Activated CD8-positive, alpha-beta memory T cell treated with anti-CD3 and anti-CD28 coated beads, Interleukin-2, amount 50 U/mL, for 24 hours (primary cell): ENCODE data around the gene CAMKMT.
"Not testable (repeated sequence)": the region's sequence is repeated elsewhere in the genome, so short reads cannot be mapped to it uniquely, and the experiment has no call there.

Experiments
- DNase-seq: peaks from one replicate; pipeline ENCODE4 v3.0.0-alpha.2; 2020; ENCODE audit errors: extremely low read depth

Gene CAMKMT

GRCh38 chr2:44360749-44361329, 908 bp upstream of the CAMKMT start:
- DNase-seq = no peak

GRCh38 chr2:44362207-44363015, 664 bp downstream of the CAMKMT start:
- DNase-seq = peak; percentile 27

GRCh38 chr2:44364604-44365003, 2.9 kb downstream of the CAMKMT start:
- no peak for DNase-seq

GRCh38 chr2:44367591-44367990, 5.8 kb downstream of the CAMKMT start:
- no peak for DNase-seq

GRCh38 chr2:44369392-44369791, 7.6 kb downstream of the CAMKMT start:
- DNase-seq = no peak

GRCh38 chr2:44371445-44371844, 9.7 kb downstream of the CAMKMT start:
- no peak for DNase-seq

GRCh38 chr2:44372246-44372645, 10.5 kb downstream of the CAMKMT start:
- no peak for DNase-seq

GRCh38 chr2:44377486-44377885, 15.7 kb downstream of the CAMKMT start:
- no peak for DNase-seq

GRCh38 chr2:44385226-44385625, 23.5 kb downstream of the CAMKMT start:
- DNase-seq = not testable (repeated sequence)

GRCh38 chr2:44388877-44389276, 27.1 kb downstream of the CAMKMT start:
- DNase-seq = no peak

- no peak for DNase-seq
Measured at GRCh38 chr2:44389895-44390294, 28.1 kb downstream of the CAMKMT start.

GRCh38 chr2:44392338-44392943, 30.7 kb downstream of the CAMKMT start:
- DNase-seq = peak; percentile 13

- no peak for DNase-seq
Measured at GRCh38 chr2:44397447-44398175, 35.9 kb downstream of the CAMKMT start.

- no peak for DNase-seq
Measured at GRCh38 chr2:44398243-44398897, 36.6 kb downstream of the CAMKMT start.

GRCh38 chr2:44420725-44421124, 59.0 kb downstream of the CAMKMT start:
- DNase-seq = no peak

- no peak for DNase-seq
Measured at GRCh38 chr2:44424211-44424610, 62.5 kb downstream of the CAMKMT start.

- DNase-seq = no peak
Measured at GRCh38 chr2:44429034-44429433, 67.3 kb downstream of the CAMKMT start.

GRCh38 chr2:44430342-44430741, 68.6 kb downstream of the CAMKMT start:
- DNase-seq = no peak

GRCh38 chr2:44433895-44434294, 72.1 kb downstream of the CAMKMT start:
- DNase-seq = no peak

- DNase-seq = no peak
Measured at GRCh38 chr2:44441200-44441599, 79.5 kb downstream of the CAMKMT start.

- no peak for DNase-seq
Measured at GRCh38 chr2:44442019-44442418, 80.3 kb downstream of the CAMKMT start.

- no peak for DNase-seq
Measured at GRCh38 chr2:44443517-44443916, 81.8 kb downstream of the CAMKMT start.
